Measurements from ENCODE around the gene GRIK2.

DNA sequence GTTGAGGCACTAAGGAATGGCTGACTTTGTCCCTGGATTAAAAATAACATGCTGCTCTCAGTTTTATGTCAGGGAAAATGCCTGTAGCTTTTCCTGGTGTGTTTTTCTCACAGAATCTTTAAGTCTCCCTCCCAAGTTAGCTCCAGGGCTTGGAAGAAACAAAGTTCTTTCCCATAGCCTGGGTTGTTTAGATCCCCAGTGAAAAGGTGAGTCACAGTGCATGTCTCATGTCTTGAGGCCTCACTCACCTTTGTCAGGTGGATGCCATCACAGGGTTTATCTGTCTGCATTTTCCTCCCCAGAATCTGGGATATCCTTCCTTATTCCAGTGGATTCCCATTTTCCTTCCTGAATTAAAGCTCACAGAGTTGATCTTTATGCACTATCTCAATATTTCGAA lies 722.4 kb downstream of the GRIK2 start:
- TF ChIP-seq, protein P1, sequence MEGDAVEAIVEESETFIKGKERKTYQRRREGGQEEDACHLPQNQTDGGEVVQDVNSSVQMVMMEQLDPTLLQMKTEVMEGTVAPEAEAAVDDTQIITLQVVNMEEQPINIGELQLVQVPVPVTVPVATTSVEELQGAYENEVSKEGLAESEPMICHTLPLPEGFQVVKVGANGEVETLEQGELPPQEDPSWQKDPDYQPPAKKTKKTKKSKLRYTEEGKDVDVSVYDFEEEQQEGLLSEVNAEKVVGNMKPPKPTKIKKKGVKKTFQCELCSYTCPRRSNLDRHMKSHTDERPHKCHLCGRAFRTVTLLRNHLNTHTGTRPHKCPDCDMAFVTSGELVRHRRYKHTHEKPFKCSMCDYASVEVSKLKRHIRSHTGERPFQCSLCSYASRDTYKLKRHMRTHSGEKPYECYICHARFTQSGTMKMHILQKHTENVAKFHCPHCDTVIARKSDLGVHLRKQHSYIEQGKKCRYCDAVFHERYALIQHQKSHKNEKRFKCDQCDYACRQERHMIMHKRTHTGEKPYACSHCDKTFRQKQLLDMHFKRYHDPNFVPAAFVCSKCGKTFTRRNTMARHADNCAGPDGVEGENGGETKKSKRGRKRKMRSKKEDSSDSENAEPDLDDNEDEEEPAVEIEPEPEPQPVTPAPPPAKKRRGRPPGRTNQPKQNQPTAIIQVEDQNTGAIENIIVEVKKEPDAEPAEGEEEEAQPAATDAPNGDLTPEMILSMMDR (IDR thresholded peaks at IDR 0.05): no peak
- TF ChIP-seq NFIC (IDR thresholded peaks at IDR 0.05; ENCODE audit: borderline replicate concordance) (no peak), EP300 (IDR thresholded peaks at IDR 0.05; ENCODE audit: borderline replicate concordance in 1 of 2, low read depth in 1 of 2, low read length in 1 of 2) (no peak), MEF2A (IDR thresholded peaks at IDR 0.05; ENCODE audit: borderline replicate concordance, low read depth) (no peak), ELF1 (IDR thresholded peaks at IDR 0.05) (no peak), GABPA (IDR thresholded peaks at IDR 0.05; ENCODE audit: low read depth) (no peak), SIN3A (IDR thresholded peaks at IDR 0.05; ENCODE audit: borderline replicate concordance, low read depth, low read length) (no peak), TAF1 (IDR thresholded peaks at IDR 0.05; ENCODE audit: borderline replicate concordance, low read depth, low read length) (no peak)
- TF ChIP-seq, protein P2, sequence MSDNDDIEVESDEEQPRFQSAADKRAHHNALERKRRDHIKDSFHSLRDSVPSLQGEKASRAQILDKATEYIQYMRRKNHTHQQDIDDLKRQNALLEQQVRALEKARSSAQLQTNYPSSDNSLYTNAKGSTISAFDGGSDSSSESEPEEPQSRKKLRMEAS (IDR thresholded peaks at IDR 0.05; ENCODE audit: low read depth): no peak
